Body of pancreas (tissue), 4 donors: ENCODE results near the gene PRSS48.

Experiments used
- CTCF ChIP-seq, 7 experiments: fragments of 450-650 bp in 4 of 7; fragments of 200-600 bp in 3 of 7; sonication (generic) in 3 of 7; IDR thresholded peaks; one replicate each; pipeline ENCODE4 v1.5.1; 2016 to 2019; ENCODE audit warnings: antibody characterized with exemption in 7 of 7
- POLR2A ChIP-seq, 3 donors: fragments of 450-650 bp; IDR thresholded peaks; one replicate each; pipeline ENCODE4 v1.6.1; 2016; ENCODE audit warnings: antibody characterized with exemption in 3 of 3, mild to moderate bottlenecking in 2 of 3

GRCh38 chr4:151260526-151260925, 16.4 kb upstream of the PRSS48 start:
- TF ChIP-seq CTCF (IDR thresholded peaks at IDR 0.05), result no peak
- TF ChIP-seq POLR2A (IDR thresholded peaks at IDR 0.05), result no peak
